Activated naive CD4-positive, alpha-beta T cell (primary cell): Measurements from ENCODE around the gene NFKB2.
A peak's percentile ranks its signal among the peaks of the same experiment; 100 is the strongest.

ENCODE experiments used
- DNase-seq, 4 experiments: peaks; one replicate each; lab custom pipeline; 2025; lab: John Stamatoyannopoulos, UW

NFKB2 gene

DNA sequence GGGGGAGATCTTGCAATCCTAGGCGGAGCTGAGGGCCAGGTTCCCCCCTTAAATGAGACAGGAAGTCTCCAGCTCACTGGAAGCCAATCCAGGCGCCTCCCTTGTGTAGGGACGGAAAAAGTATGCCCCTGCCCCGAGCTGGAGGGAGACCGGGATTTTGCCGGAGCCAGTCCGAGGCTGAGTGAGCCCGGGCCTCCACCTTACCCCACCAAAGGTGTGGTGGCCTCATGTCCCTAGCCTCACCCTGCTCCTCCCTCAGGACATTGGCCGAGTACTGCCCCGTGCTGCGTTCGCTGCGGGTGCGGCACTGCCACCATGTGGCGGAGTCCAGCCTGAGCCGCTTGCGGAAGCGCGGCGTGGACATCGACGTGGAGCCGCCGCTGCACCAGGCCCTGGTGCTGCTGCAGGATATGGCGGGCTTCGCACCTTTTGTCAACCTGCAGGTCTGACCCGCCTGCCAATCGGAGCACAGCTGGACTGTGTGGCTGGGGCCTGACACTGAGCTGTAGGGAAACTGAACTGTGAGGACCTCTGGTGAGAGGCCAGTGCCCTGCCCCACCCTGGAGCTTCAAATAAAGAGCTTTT is 27.1 kb downstream of the NFKB2 start:
- peak in 1 of 4 experiments; percentile 40 for DNase-seq

DNA sequence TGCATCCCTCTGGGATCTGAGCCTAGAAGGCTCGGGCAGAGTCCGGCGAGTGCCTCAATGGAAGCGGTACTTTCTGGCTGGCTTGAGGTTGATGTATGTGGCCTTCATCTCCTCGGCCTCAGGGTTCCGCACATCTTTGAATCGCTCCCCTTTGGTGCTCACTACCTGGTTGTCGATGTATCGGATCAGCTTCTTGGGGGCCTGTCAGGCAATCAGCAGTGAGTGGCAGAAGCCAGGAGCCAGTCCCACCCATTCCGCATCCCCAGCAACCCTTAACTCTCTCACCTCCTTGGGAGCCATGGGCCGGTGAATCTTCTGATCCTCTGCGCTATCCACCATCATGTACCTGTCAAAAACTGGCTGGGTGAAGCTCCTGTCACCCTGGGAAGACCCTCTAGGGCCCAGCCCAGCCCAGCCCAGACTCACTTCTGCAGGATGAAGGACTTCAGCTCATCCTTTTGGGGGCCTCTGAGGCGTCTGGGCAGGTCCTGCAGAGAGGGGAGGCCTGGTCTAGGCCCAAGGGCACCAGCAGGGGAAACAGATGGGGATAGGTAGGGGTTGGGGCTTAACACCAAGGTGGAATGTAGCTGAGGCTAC is 28.0 kb downstream of the NFKB2 start:
- DNase-seq, result no peak

DNA sequence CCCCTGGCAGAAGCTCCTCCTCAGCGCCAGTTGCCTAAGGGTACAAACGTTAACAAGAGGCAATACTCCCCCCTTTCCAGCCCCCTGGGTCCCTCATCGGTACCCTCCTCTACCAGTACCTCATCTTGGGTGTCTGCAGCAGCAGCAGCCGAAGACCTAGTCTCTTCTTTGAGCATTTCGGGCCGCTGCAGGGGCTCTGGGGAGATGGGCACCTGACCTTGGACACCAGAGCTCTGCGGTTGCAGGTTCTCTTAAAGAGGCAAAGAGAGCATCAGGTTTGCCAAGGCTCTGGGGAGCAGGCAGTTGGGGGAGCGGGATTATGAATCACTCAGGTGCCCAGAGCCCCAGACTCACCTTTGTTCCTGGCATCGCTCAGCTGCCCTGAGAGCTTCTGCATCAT is 28.6 kb downstream of the NFKB2 start:
- no peak for DNase-seq

DNA sequence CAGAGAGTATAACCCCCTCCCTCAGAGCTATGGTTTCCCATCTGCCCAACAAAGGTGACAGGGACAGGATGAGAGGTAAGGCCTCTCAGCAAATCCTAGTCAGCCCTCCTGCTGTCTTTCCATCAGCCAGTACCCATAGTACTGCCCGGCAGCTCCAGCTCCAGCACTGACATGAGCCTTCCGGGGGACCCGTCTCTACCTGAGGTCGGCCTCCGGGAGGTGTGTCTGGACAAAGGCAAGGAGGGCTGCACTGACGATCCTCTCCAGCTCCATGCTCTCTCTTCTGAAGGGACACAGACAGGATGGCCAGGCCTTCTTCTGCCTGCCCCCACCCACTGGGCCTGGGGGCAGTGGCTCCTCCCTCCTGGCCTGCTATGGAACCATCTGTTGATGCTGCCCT is 29.4 kb downstream of the NFKB2 start:
- no peak for DNase-seq

DNA sequence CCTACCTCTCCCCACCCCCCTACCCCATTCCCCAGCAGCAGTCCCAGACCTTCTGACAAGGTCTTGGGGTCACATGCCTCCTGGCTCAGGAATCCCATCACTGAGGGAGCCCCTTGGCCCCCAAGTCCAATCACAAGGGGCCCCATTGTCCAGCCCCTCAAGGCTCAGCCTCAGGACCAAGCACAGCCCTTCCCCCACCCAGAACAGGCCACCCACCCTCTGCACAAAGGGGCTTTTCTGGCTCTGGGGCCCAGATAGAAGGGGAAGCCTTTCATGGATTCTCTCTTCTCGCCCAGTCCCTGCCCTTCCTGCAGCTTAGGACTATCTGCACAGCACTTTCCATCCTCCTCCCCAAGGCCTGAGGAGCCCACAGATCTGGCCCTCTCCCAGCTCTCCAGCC is 29.9 kb downstream of the NFKB2 start:
- DNase-seq, result no peak

DNA sequence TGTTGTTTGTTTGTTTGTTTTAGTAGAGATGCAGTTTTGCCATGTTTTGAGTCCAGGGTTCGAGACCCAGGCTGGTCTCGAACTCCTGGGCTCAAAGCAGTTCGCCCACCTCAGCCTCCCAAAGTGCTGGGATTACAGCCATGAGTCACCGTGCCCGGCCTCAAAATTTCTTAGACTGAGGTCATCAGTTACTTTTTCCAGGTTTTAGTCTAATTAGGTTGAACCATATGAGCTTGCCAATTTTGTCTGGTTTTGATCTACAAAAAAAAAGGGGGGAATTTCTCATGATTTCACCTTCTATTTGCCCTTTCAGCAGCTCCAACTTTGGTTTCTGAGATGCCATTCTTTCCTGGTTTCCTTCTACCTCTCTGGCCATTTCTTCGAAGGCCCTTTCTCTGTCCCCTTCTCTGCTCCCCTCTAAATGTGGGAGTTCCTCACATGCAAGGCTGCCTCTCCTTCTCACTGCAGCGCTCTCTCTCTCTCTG is 31.3 kb downstream of the NFKB2 start:
- no peak for DNase-seq

DNA sequence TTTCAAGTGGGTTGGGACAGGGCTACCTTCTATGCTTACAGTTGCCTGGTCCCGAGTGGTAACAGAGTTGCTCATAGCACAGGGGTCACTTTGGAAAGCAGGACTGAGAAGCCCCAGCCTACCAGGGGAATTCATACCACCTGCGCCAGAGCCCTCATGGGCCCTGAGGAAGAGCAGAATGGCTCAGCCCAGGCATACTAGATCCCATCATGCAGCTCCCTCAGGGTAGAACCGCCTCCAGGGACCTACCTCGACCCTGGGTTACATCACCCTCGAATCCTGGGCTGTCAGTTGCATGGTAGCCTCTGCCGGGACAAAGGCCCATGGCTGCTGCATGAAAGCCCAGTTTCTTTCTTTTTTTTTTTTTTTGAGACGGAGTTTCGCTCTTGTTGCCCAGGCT is 34.0 kb downstream of the NFKB2 start:
- DNase-seq, result no peak

DNA sequence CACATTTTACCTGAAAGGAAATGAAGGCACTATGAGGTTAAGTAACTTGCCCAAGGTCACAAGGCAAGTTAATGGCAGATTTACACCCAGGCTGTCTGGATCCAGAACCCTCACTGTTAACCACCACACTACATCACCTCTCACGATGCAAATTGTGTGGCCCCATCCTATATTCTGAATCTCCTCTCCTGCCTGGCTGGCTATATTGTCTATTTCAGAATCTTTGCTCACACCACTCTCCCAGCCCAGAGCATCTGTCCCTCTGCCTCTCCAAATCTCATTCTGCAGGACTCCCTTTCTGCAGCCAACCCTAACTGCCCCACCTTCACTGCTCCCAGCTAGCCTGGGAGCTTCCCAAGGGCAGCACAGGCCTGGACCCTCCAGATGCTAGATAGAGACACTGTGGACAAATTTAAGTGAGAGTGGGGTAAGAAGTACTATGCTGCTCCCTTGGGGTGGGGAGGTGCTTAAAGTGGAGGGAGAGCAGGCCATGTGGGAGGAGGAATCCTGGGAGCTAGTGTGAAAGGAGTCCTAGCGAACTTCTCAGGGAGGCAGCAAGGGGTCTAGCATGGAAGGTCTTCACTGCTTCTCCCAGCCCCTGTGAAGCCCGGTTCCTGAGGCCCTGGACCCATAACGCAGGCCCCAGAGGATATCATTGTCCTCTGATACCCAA is 36.1 kb downstream of the NFKB2 start:
- no peak for DNase-seq

DNA sequence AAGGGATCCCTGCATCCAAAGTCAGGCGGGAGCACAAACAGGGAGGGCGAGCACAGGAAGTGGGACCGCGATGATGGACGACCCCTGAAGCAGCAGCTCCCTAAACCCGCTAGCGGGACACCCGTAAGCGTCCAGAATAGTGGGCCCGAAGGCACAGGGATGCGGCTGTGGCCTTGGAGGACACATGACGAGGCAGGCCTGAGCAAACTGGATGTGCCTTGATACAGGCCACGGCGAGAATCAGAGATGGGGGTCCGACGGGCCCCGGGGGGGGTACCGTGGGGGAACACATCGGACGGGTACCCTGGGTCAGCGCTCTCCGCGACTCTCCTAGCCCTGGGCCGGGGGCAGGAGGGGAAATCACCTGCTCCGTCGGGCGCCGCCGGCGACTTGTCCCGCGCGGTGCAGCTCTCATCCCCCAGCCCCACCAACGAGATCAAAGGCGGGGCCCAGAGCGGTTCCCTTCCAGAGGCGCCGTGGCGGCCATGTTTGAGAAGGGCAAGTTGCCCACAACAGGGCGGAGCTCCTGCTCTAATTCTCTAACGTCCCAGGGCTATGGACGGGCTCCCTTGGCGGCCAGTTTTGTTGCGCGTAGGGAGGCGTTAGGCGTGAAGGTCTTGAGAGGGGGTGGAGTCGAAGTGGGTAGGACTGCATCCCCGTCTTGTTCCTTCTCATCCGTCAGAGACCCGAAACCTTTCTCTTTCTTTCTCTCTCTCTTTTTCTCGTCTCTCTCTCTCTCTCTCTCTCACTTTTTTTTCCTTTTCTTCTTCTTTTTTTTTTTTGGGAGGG is 36.9 kb downstream of the NFKB2 start, which contains the start of gene CUEDC2:
Gene CUEDC2 (minus strand): TSS at position 413 of the 789 bp plus-strand sequence. CDS start 7,386 bp downstream, outside the sequence.
- DNase-seq, result peak; percentile 79 to 95 (median 91)

DNA sequence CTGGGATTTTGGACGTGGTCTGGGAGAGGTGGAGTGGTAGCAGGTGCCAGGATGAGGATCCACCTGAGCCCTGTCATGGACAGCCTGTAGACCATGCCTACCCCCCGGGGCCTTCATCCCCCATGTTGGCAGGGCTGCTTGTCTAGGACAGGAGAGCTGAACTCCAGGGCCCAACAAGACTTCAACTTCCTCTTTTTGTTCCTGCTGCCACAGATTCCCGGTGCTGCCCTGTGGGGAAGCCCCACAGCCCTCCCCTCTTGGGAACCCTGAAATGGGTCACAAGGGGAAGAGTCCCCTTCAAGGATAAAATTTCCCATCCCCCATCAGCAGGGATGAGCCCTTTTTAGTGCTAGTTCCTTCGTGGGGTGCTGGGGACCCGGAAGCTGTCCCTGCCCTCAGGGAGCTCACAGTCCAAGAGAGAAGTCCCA is 38.1 kb downstream of the NFKB2 start:
- DNase-seq, result no peak

DNA sequence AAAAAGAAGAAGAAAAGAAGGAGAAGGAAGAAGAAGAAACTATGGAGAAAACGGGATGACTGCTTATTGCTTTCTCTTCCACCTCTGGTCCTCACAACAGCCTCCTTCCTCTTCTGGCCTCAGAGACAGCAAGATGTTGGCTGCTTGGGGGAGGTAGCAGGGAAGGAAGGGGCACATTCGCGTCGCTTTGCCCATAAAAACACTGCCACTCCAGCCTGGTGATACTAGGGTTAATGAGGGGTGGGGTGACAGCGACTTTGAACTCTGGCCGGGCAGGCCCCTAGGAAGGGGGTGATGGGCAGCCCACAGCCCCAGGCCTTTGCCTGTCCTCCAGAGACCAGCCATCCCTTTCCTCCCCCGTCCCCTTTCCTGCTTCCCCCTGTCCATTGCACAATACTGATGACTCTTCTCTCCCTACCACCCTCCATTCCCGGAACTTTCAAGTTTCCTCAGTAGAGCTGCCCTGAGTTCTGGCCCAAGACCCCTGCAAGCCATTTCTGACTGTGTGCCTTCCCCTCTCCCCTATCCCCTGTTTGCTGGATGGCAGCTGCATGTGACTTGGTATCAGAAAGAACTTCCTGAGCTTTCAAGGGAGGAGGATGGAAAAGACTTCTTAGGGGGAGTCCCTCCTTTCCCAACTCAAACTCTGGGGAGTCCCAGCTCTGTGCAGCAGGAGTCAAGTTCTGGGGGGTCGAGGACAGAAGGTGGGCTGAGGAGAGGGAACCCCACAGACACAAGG is 39.1 kb downstream of the NFKB2 start:
- DNase-seq, result no peak

DNA sequence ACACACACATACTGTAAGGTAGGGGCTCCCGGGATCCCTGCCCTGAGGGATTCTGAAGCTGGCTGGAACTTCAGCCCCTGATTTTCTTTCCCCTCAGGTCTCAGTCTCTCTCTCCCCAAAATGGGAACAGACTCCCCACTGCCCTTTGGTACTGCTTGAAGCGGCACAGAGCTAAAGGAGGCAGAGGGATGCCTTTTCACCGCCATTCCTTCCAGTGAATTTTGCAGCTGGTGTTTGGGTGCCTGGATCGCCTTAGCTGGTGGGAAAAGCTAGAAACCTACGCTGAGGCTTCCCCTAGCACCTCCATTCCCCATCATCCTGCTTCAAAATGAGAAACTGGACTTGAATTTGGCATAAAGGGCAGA is 39.6 kb downstream of the NFKB2 start:
- DNase-seq, result no peak

DNA sequence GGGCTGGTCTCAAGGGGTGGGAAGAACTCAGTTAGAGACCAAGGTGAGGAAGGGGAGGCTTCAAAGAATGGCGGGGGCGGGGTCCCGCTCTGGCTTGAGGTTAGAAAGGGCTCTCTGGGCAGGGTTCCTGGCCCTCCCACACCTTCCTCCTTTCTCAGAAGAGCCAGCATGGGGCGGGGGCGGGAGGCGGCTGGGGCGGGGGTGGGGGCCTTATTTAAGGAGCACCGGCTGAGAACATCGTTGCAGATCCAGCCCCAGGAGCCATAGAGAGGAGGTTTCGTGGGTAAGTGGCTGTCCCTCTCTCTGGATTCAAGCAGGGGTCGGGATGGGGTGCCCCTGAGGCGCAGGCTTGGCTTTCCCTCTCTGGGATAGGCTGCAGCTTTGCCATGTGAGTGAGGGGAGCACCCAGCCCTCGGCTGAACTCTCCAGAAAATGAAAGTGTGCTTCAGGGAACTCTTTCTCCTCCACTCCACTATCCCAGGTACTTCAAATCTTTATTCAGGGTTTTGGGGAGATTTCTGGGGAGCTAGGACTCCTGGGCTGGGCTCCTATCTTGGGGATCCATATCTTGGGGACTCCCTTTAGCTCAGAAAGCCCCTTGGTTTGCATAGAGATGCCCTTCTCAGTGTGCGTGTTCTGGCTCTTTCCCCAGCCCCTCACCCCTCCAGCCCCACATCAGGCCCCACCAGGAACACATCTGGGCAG is 40.2 kb downstream of the NFKB2 start:
- no peak for DNase-seq

DNA sequence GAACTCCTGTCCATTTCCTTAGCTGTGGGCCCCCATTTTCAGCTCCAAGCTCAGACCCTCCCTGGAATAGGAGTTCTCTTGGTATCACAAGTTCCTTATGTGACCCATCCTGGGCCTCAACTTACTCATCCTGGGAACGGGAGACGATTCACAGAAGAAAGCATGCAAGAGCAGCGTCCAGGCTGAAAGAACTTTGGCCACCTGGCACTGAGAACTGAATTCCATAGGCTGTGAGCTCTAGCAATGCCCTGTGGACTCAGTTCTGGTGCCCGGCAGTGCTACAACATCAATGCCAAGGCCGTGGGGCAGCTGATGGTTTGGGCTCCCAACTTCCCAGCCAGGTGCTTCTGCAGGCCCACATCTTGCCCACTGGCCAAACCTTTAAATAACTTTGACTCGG is 40.8 kb downstream of the NFKB2 start:
- DNase-seq, result no peak

DNA sequence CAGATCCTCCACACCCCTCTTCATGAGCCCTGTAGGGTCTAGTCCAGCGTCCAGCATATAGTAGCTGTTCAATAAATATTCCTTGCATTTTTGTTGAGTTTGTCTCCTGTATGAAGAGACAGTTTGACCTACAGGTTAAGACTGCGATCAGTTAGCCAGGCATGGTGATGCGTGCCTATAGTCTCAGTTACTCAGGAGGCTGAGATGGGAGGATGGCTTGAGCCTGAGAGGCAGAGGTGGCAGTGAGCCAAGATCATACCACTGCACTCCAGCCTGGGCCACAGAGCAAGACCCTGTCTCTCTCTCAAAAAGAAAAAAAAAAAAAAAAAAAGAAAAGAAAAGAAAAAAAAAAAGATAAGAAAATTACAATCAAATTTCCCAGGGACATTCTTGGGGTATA is 42.0 kb downstream of the NFKB2 start:
- DNase-seq, result no peak

DNA sequence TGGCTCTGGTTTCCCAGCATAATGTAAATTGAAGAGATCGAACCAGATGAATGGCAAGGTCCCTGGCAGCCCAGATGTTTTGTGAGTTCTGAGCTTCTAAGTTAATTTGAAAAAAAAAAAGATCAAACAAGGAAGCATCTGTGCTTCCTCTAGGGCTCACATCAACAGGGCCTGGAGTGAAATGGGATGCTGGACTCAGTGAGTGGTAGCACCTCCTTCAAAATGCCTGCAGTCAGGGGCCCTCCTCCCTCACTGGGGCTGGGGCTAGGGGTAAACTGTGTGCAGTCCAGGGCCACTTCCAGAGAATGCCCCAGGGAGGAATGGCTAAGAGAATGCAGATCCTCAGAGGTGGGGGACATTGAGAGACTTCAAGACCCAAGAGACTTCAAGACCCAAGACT is 42.9 kb downstream of the NFKB2 start:
- no peak for DNase-seq

DNA sequence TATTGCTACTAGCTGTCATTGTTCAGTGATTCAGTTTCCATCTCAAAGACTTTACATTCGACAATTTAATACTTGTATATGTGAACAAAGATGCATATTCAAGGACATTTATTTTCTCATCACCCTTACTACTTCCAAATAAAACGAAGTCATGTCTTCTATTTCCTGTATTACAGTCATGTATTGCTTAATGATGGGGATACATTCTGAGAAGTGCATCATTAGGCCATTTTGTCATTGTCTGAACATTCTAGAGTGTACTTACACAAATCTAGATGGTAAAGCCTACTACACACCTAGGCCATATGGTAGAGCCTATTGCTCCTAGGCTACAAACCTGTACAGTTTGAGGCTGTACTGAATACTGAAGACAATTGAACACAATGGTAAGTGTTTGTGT is 49.3 kb downstream of the NFKB2 start:
- no peak for DNase-seq

DNA sequence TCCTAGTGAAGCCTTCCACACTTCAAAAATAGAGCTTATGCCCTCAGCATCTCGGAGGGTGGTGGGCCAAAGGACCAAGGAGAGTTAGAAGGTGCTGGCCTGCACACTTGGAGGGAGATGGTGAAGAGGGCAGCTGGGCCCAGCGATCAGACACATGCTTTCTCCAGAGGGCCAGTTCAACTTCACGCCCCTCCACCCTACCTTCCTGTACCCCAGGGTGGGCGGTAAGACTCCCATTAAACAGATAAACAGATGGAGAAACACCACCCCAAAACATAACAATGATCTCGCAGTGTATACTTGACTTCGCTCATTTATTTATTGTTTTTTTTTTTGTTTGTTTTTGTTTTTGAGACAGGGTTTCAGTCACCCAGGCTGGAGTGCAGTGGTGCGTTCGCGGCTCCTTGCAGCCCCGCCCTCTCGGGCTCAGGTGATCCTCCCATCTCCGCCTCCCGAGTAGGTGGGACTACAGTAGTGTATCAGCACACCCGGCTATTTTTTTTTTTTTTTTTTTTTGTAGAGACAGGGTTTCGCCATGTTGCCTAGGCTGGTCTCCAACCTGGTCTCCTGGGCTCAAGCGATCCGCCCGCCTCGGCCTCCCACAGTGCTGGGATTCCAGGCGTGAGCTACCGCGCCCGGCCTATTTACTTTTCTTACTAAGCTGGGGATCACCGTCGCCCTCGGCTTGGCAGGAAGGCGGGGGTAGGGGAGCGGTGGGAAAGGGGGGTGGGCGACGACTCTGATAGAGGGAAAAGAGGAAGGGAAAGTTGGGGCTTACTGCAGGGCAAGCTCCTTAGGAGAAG is 54.0 kb downstream of the NFKB2 start:
- DNase-seq, result peak; percentile 42 to 81 (median 56)

DNA sequence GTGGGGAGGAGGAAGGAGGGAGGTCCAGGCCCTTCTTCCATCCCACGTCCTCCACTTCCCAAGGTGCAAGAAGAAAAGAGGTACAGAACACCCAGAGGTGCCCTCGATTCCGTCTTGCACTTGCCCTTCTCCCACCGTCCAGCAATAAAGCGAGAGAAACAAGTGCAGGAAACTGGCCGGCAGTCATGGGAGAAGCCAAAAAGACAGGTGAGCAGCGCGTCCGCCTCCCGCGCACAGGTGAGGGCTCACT is 54.5 kb downstream of the NFKB2 start:
- no peak for DNase-seq

DNA sequence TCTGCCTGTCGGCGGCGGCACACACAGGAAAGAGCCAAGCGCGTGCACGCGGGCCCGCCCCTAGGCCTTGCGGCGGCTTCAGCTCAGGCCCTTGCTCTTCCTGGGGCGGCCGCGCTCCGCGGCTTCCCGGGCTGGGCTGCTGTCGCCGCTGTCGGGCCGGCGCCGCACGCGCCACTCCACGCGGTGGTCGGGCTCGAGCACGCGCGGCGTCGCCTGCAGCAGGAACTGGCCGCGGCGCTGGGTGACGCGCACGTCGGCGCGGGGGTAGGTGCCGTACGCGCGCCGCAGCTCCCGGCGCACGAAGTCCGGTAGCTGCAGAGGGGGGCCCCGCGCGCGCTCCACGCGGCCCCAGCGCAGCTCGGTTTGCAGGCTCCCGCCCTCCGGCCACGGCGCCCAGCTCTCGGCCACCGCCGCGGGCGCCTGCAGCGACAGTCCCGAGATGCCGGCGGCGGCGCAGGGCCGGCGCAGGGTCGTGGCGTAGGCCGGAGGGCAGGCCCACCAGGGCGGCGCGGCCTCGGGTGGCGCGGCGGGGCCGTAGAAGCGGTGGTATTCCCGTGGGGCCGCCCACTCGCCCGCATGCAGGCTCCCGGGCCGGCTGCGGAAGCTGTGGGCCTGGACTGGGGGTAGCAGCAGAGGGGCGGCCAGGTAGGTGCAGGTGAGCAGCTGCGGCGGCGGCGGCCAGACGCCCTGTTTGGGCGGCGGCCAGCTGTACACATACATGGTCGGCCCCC is 55.0 kb downstream of the NFKB2 start:
- DNase-seq, result peak; percentile 44 to 87 (median 66)
